Stimulated activated CD8-positive, alpha-beta memory T cell treated with anti-CD3 and anti-CD28 coated beads, Interleukin-7, amount 100 ng/mL, for 4 hours (primary cell): Measurements from ENCODE around the gene PCDHGA5.
A peak's percentile ranks its signal among the peaks of the same experiment; 100 is the strongest.
"Not testable (repeated sequence)": the region's sequence is repeated elsewhere in the genome, so short reads cannot be mapped to it uniquely, and the experiment has no call there.

Source experiments
- DNase-seq, 2 donors: peaks; one replicate each; pipeline ENCODE4 v3.0.0-alpha.2; 2020; ENCODE audit warnings: low read depth in 2 of 2

PCDHGA5 gene

GRCh38 chr5:141363952-141364660, at the start of gene PCDHGA5:
Gene PCDHGA5 (plus strand): TSS chr5:141364162. CDS start chr5:141364331, 169 bp downstream.
- DNase-seq: no peak

GRCh38 chr5:141316963-141317362, 47.0 kb upstream of the PCDHGA5 start:
- not testable (repeated sequence) for DNase-seq

- DNase-seq: no peak
Measured at GRCh38 chr5:141319202-141319601, 44.8 kb upstream of the PCDHGA5 start.

- DNase-seq: no peak
Measured at GRCh38 chr5:141319699-141320098, 44.3 kb upstream of the PCDHGA5 start.

GRCh38 chr5:141320225-141321169, 43.5 kb upstream of the PCDHGA5 start, which contains the start of gene TAF7:
Gene TAF7 (minus strand): TSS chr5:141320784. CDS start chr5:141320044, 740 bp downstream.
- peak; percentile 87 to 90 for DNase-seq

DNA sequence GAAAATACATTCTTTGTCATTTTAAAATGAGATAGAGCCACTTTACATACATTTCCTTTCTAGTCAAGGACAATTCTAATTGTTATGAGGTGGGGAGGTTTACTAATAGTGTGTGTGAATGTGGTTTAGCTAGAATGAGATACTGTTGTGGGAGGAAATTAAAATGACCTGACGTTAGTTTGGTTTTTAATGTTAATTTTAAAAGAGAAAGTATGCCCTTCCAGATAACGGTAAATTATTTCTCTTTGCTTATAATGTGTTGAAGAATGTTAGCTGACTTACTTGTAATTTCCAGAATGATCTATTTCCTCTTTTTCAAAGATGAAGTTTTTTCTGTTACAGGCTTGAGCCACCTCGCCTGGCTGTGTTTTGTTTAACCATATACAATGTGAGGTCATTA, 41.7 kb upstream of the PCDHGA5 start:
- DNase-seq: no peak

DNA sequence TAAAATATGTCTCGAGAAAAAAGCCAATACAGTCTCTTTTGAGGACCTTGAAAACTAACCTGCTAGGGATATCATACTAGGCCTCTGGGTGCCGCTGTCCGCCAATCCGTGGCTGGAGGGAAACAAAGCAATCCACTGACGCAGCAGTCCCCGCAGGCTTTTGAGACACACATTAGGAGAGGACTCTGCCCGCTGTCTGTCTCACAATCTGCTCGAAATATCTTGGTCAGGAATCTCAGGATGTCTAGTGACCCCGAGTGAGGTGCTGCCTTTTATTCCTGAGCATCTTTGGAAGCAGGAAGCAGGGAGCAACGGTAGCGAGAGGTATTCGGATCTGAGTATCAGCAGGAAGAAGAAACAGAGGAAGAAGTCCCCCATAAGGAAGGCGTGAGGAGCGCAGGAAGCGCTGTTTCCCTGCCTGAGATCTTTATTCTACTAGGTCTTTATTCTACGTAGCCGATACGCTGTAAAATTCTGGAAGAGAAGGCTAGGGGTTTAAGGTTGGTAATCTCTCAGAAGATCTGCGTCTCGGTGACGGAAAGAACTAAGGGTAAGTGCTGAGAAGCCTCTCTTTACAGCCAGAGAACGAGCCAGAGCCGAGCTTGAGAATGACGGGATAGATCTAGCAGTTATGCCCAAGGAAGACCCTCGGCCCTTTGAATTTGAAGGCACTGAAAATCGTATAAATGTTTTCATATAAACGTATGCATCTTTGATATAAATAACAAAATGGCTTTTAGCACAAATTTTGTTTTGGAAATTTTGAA, 37.7 kb upstream of the PCDHGA5 start:
- DNase-seq: peak; percentile 46 to 50

DNA sequence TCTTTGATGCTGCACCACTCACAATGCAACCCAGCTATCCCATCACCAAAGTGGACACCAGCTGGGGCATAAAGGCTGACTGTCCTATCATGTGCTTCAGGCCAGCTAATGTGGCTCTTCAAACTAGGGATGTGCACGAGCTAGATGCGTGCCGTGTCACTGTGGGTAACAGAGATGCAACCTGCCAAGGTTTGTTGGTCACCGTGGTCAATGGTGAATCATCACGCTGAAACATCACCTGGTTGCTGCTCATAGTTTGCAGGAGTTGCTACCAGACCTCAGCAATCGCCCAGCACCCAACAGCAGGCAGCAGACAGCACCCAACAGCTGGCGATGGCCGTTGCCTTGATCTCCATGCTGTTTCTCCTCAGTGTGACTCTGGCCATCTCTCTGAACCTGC, 35.7 kb upstream of the PCDHGA5 start:
- DNase-seq: no peak

- DNase-seq: no peak
Measured at GRCh38 chr5:141330299-141331080, 33.5 kb upstream of the PCDHGA5 start, which contains the start of gene PCDHGA1. Gene PCDHGA1 (plus strand): TSS chr5:141330514.

DNA sequence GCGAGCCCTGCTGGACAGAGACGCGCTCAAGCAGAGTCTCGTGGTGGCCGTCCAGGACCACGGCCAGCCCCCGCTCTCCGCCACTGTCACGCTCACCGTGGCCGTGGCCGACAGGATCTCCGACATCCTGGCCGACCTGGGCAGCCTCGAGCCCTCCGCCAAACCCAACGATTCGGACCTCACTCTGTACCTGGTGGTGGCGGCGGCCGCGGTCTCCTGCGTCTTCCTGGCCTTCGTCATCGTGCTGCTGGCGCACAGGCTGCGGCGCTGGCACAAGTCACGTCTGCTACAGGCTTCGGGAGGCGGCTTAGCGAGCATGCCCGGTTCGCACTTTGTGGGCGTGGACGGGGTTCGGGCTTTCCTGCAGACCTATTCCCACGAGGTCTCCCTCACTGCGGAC, 31.4 kb upstream of the PCDHGA5 start:
- not testable (repeated sequence) for DNase-seq

DNA sequence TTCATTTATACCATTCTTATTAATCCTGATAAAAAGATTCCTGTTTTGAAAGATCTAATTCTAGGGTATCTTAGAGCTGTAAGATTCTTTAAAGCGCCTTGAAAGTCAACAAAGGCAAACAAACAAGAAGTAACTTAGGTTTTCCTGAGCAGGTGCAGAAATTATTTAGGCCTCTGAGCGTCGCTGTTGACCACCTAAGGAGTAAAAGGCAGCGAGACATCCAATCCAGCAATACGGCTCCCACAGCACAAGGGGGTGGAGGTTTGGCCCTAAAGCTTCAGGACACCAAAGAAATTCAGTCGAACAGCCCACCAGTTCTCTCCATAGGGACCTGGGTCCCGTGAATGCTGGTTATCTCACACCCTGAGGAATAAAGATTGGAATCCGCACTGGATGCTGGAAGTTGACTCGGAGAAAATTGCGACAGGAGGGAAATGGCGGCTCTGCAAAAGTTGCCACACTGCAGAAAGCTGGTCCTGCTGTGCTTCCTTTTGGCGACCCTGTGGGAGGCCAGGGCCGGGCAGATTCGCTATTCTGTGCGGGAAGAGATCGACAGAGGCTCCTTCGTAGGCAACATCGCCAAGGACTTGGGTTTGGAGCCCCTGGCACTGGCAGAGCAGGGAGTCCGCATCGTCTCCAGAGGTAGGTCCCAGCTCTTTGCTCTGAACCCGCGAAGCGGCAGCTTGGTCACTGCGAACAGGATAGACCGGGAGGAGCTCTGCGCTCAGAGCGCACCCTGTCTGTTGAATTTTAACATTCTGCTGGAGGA, 25.2 kb upstream of the PCDHGA5 start, which contains the start of gene PCDHGA2:
TSS of gene PCDHGA2 (plus strand) at position 223 of the 769 bp plus-strand sequence.
- no peak for DNase-seq

DNA sequence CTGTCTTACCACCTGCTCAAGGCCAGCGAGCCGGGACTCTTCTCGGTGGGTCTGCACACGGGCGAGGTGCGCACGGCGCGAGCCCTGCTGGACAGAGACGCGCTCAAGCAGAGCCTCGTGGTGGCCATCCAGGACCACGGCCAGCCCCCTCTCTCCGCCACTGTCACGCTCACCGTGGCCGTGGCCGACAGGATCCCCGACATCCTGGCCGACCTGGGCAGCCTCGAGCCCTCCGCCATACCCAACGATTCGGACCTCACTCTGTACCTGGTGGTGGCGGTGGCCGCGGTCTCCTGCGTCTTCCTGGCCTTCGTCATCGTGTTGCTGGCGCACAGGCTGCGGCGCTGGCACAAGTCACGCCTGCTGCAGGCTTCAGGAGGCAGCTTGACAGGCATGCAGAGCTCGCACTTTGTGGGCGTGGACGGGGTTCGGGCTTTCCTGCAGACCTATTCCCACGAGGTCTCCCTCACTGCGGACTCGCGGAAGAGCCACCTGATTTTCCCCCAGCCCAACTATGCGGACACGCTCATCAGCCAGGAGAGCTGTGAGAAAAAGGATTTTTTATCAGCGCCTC, 23.1 kb upstream of the PCDHGA5 start:
- not testable (repeated sequence) for DNase-seq

- DNase-seq: no peak
Measured at GRCh38 chr5:141342773-141343172, 21.2 kb upstream of the PCDHGA5 start.

- no peak for DNase-seq
Measured at GRCh38 chr5:141343242-141343952, 20.6 kb upstream of the PCDHGA5 start, which contains the start of gene PCDHGA3. Gene PCDHGA3 (plus strand): TSS chr5:141343829. CDS start chr5:141344034, 205 bp downstream.

DNA sequence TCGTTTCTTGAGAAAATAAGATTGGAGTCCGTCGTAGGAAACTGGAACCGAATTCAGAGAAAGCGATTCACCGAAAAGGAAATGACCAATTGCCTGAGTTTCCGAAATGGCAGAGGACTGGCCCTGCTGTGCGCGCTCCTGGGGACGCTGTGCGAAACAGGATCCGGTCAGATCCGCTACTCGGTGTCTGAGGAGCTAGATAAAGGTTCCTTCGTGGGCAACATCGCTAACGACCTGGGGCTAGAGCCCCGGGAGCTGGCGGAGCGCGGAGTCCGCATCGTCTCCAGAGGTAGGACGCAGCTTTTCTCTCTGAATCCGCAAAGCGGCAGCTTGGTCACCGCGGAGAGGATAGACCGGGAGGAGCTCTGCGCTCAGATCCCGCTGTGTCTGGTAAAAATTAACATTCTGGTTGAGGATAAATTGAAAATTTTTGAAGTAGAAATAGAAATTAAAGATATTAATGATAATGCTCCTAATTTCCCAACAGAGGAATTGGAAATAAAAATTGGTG, 20.0 kb upstream of the PCDHGA5 start:
- no peak for DNase-seq

DNA sequence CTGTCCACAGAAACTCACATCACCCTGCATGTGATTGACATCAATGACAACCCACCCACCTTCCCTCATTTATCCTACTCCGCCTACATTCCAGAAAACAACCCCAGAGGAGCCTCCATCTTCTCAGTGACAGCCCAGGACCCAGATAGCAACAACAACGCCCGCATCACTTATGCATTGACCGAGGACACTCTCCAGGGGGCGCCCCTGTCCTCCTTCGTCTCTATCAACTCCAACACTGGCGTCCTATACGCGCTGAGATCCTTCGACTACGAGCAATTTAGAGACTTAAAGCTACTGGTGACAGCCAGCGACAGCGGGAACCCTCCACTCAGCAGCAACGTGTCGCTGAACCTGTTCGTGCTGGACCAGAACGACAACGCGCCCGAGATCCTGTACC, 18.6 kb upstream of the PCDHGA5 start:
- DNase-seq: no peak

DNA sequence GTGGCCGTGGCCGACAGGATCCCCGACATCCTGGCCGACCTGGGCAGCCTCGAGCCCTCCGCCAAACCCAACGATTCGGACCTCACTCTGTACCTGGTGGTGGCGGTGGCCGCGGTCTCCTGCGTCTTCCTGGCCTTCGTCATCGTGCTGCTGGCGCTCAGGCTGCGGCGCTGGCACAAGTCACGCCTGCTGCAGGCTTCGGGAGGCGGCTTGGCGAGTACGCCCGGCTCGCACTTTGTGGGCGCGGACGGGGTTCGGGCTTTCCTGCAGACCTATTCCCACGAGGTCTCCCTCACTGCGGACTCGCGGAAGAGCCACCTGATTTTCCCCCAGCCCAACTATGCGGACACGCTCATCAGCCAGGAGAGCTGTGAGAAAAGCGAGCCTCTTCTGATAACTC, 17.9 kb upstream of the PCDHGA5 start:
- not testable (repeated sequence) for DNase-seq

GRCh38 chr5:141349917-141350619, 13.9 kb upstream of the PCDHGA5 start, which contains the start of gene PCDHGB1:
Gene PCDHGB1 (plus strand): TSS chr5:141350099. CDS start chr5:141350261, 162 bp downstream.
- no peak for DNase-seq
